WTC11 (cell line): ENCODE data around the gene APOF. TPM values are rescaled to one million over a fixed set of nuclear protein-coding genes. Genes with fewer than 3 reads are reported as not detected.

Experiments
- ATAC-seq: fragments of 200-7000 bp; cut with Tn5 transposase; 2 replicates; pipeline ENCODE4 v1.10.0; 2021; ENCODE audit warnings: mild to moderate bottlenecking, moderate library complexity
- CTCF ChIA-PET: fragments of 300-600 bp; sonication (Branson Sonifier 250); formaldehyde crosslinking; loops from one replicate; lab custom pipeline; 2021; ENCODE audit warnings: antibody characterized with exemption; lab: Charles Lee
- POLR2A ChIA-PET: fragments of 350-600 bp; sonication (Branson Sonifier 250); formaldehyde crosslinking; loops from one replicate; lab custom pipeline; 2021; ENCODE audit warnings: antibody characterized with exemption; lab: Charles Lee
- DNase-seq: peaks from one replicate; pipeline ENCODE4 v3.0.0; 2021; ENCODE audit warnings: low spot score
- H3K27ac Mint-ChIP-seq: 2 replicates; pipeline ENCODE4 v1.8.0; 2021; ENCODE audit warnings: mixed read lengths
- H3K27me3 Mint-ChIP-seq: 2 replicates; pipeline ENCODE4 v1.8.0; 2021; ENCODE audit warnings: low read depth, mild to moderate bottlenecking, moderate library complexity, mixed read lengths
- H3K36me3 Mint-ChIP-seq: 2 replicates; pipeline ENCODE4 v1.8.0; 2021; ENCODE audit warnings: mixed read lengths
- H3K4me1 Mint-ChIP-seq: 2 replicates; pipeline ENCODE4 v1.8.0; 2022; ENCODE audit warnings: mixed read lengths
- H3K4me3 Mint-ChIP-seq: 2 replicates; pipeline ENCODE4 v1.8.0; 2021; ENCODE audit warnings: mild to moderate bottlenecking, moderate library complexity, mixed read lengths
- H3K9me3 Mint-ChIP-seq: 2 replicates; pipeline ENCODE4 v1.8.0; 2021; ENCODE audit warnings: mixed read lengths
- ATF1 ChIP-seq: sonication (generic); formaldehyde crosslinking; IDR thresholded peaks from 2 replicates; pipeline ENCODE4 v1.8.1; 2023; ENCODE audit warnings: mild to moderate bottlenecking, moderate library complexity, missing genetic modification reagents
- ATF3 ChIP-seq: sonication (generic); formaldehyde crosslinking; conservative IDR thresholded peaks from 2 replicates; pipeline ENCODE4 v1.8.1; 2022; ENCODE audit warnings: mild to moderate bottlenecking, missing genetic modification reagents
- CREM ChIP-seq: sonication (generic); formaldehyde crosslinking; IDR thresholded peaks from 2 replicates; pipeline ENCODE4 v1.8.1; 2022; ENCODE audit warnings: mild to moderate bottlenecking, missing genetic modification reagents, moderate library complexity
- ETV6 ChIP-seq: sonication (generic); formaldehyde crosslinking; IDR thresholded peaks from 2 replicates; pipeline ENCODE4 v1.8.1; 2022; ENCODE audit warnings: mild to moderate bottlenecking, missing genetic modification reagents
- GABPB1 ChIP-seq: sonication (generic); formaldehyde crosslinking; IDR thresholded peaks from 2 replicates; pipeline ENCODE4 v1.8.1; 2023; ENCODE audit warnings: mild to moderate bottlenecking, missing genetic modification reagents
- GTF2I ChIP-seq: fragments of 250-450 bp; sonication (Bioruptor Pico); conservative IDR thresholded peaks from 2 replicates; pipeline ENCODE4 v1.4.0; 2021; ENCODE audit warnings: mild to moderate bottlenecking
- MYBL2 ChIP-seq: sonication (generic); formaldehyde crosslinking; IDR thresholded peaks from 2 replicates; pipeline ENCODE4 v1.8.1; 2023; ENCODE audit warnings: mild to moderate bottlenecking, moderate library complexity, missing genetic modification reagents
- NFYB ChIP-seq: sonication (generic); formaldehyde crosslinking; conservative IDR thresholded peaks from 2 replicates; pipeline ENCODE4 v1.8.0; 2022; ENCODE audit warnings: low read depth, missing genetic modification reagents
- OVOL2 ChIP-seq: fragments of 250-450 bp; sonication (Bioruptor Pico); IDR thresholded peaks from 2 replicates; pipeline ENCODE4 v1.9.0; 2021; ENCODE audit warnings: mild to moderate bottlenecking, borderline replicate concordance
- RELA ChIP-seq: sonication (generic); formaldehyde crosslinking; IDR thresholded peaks from 2 replicates; pipeline ENCODE4 v1.8.1; 2022; ENCODE audit warnings: missing genetic modification reagents, mild to moderate bottlenecking, borderline replicate concordance
- TCF7 ChIP-seq: sonication (generic); formaldehyde crosslinking; IDR thresholded peaks from 2 replicates; pipeline ENCODE4 v1.8.0; 2022; ENCODE audit warnings: mild to moderate bottlenecking, low read depth, missing genetic modification reagents, moderate library complexity
- TEAD1 ChIP-seq: sonication (generic); formaldehyde crosslinking; IDR thresholded peaks from 2 replicates; pipeline ENCODE4 v1.8.0; 2022; ENCODE audit warnings: mild to moderate bottlenecking, missing genetic modification reagents
- USF1 ChIP-seq: sonication (generic); formaldehyde crosslinking; IDR thresholded peaks from 2 replicates; pipeline ENCODE4 v1.8.0; 2022; ENCODE audit warnings: mild to moderate bottlenecking, missing genetic modification reagents
- ZMAT4 ChIP-seq: fragments of 250-450 bp; sonication (Bioruptor Pico); IDR thresholded peaks from 2 replicates; pipeline ENCODE4 v1.9.0; 2021; ENCODE audit warnings: mild to moderate bottlenecking
- ZNF121 ChIP-seq: sonication (generic); formaldehyde crosslinking; IDR thresholded peaks from 2 replicates; pipeline ENCODE4 v1.8.0; 2023; ENCODE audit warnings: missing genetic modification reagents
- ZNF219 ChIP-seq: sonication (generic); formaldehyde crosslinking; IDR thresholded peaks from 2 replicates; pipeline ENCODE4 v1.8.0; 2023; ENCODE audit warnings: missing genetic modification reagents, mild to moderate bottlenecking, borderline replicate concordance
- ZNF281 ChIP-seq: sonication (generic); formaldehyde crosslinking; IDR thresholded peaks from 2 replicates; pipeline ENCODE4 v1.8.0; 2023; ENCODE audit warnings: mild to moderate bottlenecking, missing genetic modification reagents
- total RNA-seq: library from RNA; stranded (reverse); gene quantifications from 3 replicates; pipeline ENCODE4 v1.2.3, GENCODE V29; 2021
- TF ChIP-seq, protein P1 (sequence below): sonication (generic); formaldehyde crosslinking; IDR thresholded peaks from 2 replicates; pipeline ENCODE4 v1.8.0; 2022; ENCODE audit warnings: mild to moderate bottlenecking, missing genetic modification reagents
- TF ChIP-seq, protein P2 (sequence below): sonication (generic); formaldehyde crosslinking; IDR thresholded peaks from 2 replicates; pipeline ENCODE4 v1.8.1; 2022; ENCODE audit warnings: mild to moderate bottlenecking, moderate library complexity, missing genetic modification reagents
- TF ChIP-seq, protein P3 (sequence below): fragments of 200-600 bp; IDR thresholded peaks from 2 replicates; pipeline ENCODE4 v1.8.0; 2022; ENCODE audit warnings: antibody characterized with exemption
- TF ChIP-seq, protein P4 (sequence below): sonication (generic); formaldehyde crosslinking; conservative IDR thresholded peaks from 2 replicates; pipeline ENCODE4 v1.8.1; 2023; ENCODE audit warnings: mild to moderate bottlenecking, low read depth, missing genetic modification reagents, moderate library complexity

Gene APOF
- total RNA-seq, 1 experiment from 2014 or later: not detected

DNA sequence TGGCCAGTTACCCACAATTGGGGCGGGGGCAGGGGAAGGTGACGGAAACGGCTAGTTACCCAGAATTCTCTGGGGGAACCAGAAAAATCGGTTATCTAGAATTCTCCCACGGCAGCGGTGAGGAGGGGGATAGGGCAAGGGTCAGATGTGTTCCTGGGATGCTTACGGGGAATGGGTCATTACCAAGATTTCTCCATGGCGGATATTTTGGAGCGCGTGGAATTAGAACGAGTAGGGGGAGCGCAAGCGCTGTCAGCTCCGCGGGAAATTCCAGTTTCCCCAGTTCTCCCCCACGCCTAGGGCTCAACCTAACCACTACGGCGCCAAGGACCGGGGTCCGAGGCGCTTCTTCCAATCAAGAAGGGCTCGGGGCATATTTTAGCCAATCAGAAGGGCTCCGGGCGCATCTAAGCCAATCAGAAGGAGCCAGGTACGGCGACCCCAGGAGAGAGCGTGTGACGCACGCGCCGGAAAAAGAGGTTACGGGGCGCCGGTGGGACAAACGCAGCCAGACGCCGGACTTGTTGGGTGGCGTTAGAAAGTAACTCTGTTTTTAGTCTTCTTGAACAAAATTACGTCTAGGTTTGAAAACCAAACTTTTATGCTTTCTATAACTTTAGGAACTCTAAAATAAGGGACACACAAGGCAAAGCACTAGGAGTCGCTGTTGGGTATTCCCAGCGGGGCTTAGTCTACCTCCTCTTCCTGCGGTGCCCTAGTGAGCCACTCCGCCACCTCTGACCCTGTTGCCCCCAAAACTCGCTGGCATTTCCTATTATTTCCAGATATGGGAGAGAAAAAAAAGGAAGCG lies 28.8 kb downstream of the APOF start, which contains the start of gene PAN2:
Gene PAN2 (minus strand): TSS at position 322 of the 811 bp plus-strand sequence. CDS start 906 bp downstream, outside the sequence.
- Mint-ChIP-seq H3K4me3 (peak within 1 kb of the TSS; percentile 87), H3K27ac (peak within 1 kb of the TSS; percentile 98), H3K27me3 (no peaks in the 10 kb centered on the region), H3K4me1 (peaks cover 38% of the 10 kb centered on the region), H3K36me3 (no peaks in the 10 kb centered on the region), H3K9me3 (no peaks in the 10 kb centered on the region)
- DNase-seq (peak; percentile 90), ATAC-seq (peak; percentile 94)
- CTCF ChIA-PET: interaction anchor here (0.6 to 2.2 kb wide), 10 partner anchors 13 to 144 kb away, joined by 3 to 9 read pairs (median 3); partner anchors contain the start of genes ANKRD52, CNPY2, RNF41 and SMARCC2
- TF ChIP-seq GTF2I (no peak), TEAD1 (0 out of 2 replicates have a peak, but pooled peaks have one; percentile 31), MYBL2 (CRISPR knock-in tag) (peak; percentile 52; the same call in 1 of the 2 replicates), GABPB1 (CRISPR knock-in tag) (peak; percentile 44; the same call in 1 of the 2 replicates), RELA (CRISPR knock-in tag) (no peak), ZNF219 (CRISPR knock-in tag) (no peak), NFYB (CRISPR knock-in tag) (peak; percentile 86), ETV6 (CRISPR knock-in tag) (0 out of 2 replicates have a peak, but pooled peaks have one; percentile 12), ZMAT4 (CRISPR knock-in tag) (no peak), CREM (CRISPR knock-in tag) (peak; percentile 83), ZNF121 (CRISPR knock-in tag) (no peak), USF1 (CRISPR knock-in tag) (peak; percentile 22; the same call in 1 of the 2 replicates)
- TF ChIP-seq, protein P1, sequence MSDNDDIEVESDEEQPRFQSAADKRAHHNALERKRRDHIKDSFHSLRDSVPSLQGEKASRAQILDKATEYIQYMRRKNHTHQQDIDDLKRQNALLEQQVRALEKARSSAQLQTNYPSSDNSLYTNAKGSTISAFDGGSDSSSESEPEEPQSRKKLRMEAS (CRISPR knock-in tag): peak; percentile 48
- TF ChIP-seq, protein P2, sequence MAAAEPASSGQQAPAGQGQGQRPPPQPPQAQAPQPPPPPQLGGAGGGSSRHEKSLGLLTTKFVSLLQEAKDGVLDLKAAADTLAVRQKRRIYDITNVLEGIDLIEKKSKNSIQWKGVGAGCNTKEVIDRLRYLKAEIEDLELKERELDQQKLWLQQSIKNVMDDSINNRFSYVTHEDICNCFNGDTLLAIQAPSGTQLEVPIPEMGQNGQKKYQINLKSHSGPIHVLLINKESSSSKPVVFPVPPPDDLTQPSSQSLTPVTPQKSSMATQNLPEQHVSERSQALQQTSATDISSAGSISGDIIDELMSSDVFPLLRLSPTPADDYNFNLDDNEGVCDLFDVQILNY (CRISPR knock-in tag): 0 out of 2 replicates have a peak, but pooled peaks have one; percentile 44
- TF ChIP-seq, protein P3, sequence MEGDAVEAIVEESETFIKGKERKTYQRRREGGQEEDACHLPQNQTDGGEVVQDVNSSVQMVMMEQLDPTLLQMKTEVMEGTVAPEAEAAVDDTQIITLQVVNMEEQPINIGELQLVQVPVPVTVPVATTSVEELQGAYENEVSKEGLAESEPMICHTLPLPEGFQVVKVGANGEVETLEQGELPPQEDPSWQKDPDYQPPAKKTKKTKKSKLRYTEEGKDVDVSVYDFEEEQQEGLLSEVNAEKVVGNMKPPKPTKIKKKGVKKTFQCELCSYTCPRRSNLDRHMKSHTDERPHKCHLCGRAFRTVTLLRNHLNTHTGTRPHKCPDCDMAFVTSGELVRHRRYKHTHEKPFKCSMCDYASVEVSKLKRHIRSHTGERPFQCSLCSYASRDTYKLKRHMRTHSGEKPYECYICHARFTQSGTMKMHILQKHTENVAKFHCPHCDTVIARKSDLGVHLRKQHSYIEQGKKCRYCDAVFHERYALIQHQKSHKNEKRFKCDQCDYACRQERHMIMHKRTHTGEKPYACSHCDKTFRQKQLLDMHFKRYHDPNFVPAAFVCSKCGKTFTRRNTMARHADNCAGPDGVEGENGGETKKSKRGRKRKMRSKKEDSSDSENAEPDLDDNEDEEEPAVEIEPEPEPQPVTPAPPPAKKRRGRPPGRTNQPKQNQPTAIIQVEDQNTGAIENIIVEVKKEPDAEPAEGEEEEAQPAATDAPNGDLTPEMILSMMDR: 0 out of 2 replicates have a peak, but pooled peaks have one; percentile 24
- POLR2A ChIA-PET: interaction anchor here (0.6 to 1.7 kb wide), 5 partner anchors 18 to 210 kb away, joined by 3 to 9 read pairs (median 4); partner anchors contain the start of genes CNPY2, CS and STAT2

GRCh38 chr12:56333197-56333678 lies 29.4 kb downstream of the APOF start:
- Mint-ChIP-seq H3K4me3 (peak overlapping the region; percentile 87), H3K27ac (peak overlapping the region; percentile 98)
- CTCF ChIA-PET: interaction anchor here (0.6 to 2.2 kb wide), 9 partner anchors 13 to 144 kb away, joined by 3 to 9 read pairs (median 3); partner anchors contain the start of genes ANKRD52, CNPY2, RNF41 and SMARCC2
- TF ChIP-seq ZNF281 (CRISPR knock-in tag) (no peak), TCF7 (CRISPR knock-in tag) (no peak), ATF3 (CRISPR knock-in tag) (no peak), ATF1 (CRISPR knock-in tag) (no peak), OVOL2 (CRISPR knock-in tag) (no peak)
- TF ChIP-seq, protein P4, sequence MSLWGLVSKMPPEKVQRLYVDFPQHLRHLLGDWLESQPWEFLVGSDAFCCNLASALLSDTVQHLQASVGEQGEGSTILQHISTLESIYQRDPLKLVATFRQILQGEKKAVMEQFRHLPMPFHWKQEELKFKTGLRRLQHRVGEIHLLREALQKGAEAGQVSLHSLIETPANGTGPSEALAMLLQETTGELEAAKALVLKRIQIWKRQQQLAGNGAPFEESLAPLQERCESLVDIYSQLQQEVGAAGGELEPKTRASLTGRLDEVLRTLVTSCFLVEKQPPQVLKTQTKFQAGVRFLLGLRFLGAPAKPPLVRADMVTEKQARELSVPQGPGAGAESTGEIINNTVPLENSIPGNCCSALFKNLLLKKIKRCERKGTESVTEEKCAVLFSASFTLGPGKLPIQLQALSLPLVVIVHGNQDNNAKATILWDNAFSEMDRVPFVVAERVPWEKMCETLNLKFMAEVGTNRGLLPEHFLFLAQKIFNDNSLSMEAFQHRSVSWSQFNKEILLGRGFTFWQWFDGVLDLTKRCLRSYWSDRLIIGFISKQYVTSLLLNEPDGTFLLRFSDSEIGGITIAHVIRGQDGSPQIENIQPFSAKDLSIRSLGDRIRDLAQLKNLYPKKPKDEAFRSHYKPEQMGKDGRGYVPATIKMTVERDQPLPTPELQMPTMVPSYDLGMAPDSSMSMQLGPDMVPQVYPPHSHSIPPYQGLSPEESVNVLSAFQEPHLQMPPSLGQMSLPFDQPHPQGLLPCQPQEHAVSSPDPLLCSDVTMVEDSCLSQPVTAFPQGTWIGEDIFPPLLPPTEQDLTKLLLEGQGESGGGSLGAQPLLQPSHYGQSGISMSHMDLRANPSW (CRISPR knock-in tag): no peak

More at GRCh38 chr12:56333197-56333678, 29.4 kb downstream of the APOF start:
- POLR2A ChIA-PET: interaction anchor here (0.7 to 1.7 kb wide), 3 partner anchors 27 to 76 kb away, joined by 3 to 9 read pairs (median 3); partner anchors contain the start of genes CS and STAT2
- DNase-seq (no peak), ATAC-seq (no peak)
- Mint-ChIP-seq H3K4me1 (peaks cover 32% of the 10 kb centered on the region), H3K27me3 (no peaks in the 10 kb centered on the region), H3K9me3 (no peaks in the 10 kb centered on the region), H3K36me3 (no peaks in the 10 kb centered on the region)
